Upper lobe of left lung (tissue), 4 donors: Measurements from ENCODE around the gene HCFC1R1.
A peak's percentile ranks its signal among the peaks of the same experiment; 100 is the strongest.

Source experiments
- CTCF ChIP-seq, 6 experiments: fragments of 450-650 bp in 4 of 6; fragments of 200-600 bp in 2 of 6; sonication (generic) in 2 of 6; IDR thresholded peaks; one replicate each; pipeline ENCODE4 v1.5.1; 2016 to 2019; ENCODE audit warnings: antibody characterized with exemption in 6 of 6
- POLR2AphosphoS5 ChIP-seq, 2 donors: sonication (generic); formaldehyde crosslinking; IDR thresholded peaks; one replicate each; pipeline ENCODE4 v1.5.1; 2017; ENCODE audit warnings: antibody characterized with exemption in 2 of 2

- TF ChIP-seq CTCF (IDR thresholded peaks at IDR 0.05) (no peak), POLR2AphosphoS5 (IDR thresholded peaks at IDR 0.05) (peak in 1 of 2 donors; percentile 25)
These were observed 27.8 kb upstream of the HCFC1R1 start for GRCh38 chr16:3051494-3051893.
